NCI-H524 (cell line): Measurements from ENCODE around the gene GRIK3.

Experiments
- DNase-seq, 2 experiments: peaks; one replicate each; lab custom pipeline; 2025; lab: John Stamatoyannopoulos, UW

Gene GRIK3

DNA sequence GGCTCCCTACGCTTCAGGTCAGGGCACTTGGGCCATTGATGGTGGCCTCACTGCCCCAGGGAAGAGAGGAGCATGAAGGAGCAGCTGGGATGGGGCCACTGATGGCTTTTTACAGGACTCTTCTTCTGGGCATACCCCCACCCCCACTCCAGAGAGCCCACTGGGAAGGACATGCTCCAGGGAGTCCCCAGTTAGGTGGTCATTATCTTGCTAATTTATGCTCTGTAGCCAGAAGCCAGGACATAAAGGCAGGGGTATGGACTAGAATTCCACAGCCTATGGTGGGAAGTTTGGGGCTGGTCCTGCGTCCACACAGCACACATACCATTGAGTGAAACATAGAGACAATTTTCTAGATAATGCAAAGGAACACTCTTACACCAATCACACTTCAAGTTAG lies 8.8 kb upstream of the GRIK3 start:
- no peak for DNase-seq

DNA sequence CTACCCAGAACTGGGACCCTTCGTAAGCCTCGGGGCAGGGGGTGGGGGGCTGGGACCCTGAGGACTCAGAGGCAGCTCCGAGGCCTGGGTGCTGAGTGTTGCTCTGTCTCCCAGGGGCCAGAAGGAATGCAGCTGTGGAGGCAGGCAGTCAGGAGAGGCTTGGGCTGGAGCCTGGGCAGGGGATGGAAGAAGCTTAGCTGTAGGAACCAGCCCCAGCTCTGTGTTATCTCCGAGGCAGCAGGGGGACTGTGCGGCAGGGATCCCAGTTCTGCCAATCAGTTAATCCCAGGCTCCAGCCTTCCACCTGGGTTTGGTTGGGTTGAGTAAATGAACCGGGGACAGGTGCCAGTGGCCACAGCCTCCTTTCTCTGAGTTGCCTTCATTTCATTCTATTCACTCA lies 8.2 kb upstream of the GRIK3 start:
- no peak for DNase-seq

DNA sequence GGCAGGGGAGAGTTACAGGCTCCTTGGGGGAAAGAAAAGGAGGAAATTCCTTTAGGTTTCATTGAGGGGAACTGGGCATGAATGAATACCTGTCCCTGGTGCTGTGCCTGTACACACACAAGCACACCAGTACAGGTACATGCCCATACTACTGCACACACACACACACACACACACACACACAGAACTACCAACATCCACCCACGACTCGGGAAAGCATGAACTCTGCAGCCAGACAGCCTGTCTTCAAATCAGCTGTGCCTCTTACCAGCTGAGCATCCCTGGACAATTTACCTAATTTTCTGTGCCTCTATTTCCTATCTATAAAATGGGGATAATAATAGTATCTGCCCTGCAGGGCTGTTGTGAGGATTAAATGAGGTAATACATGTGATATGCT lies 7.2 kb upstream of the GRIK3 start:
- no peak for DNase-seq

DNA sequence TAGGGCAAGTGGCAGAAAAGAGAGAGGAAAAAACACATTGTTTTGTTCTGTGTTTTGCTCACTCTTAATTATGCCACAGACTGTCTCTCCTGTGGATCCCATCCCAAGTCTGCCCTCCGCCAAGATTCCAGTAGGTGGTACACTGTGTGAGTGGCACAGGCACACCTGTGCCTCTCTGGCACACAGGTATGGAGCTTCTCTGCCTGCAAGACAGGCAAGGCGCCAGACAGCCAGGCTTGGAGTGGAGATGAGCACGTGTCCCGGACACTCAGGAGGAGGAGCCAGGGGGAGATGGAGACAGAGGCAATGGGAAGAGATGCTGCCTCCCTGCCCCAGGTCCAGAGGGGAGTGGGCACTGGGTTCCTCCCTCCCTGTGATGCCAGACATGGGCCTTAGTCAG lies 6.5 kb upstream of the GRIK3 start:
- peak in 1 of 2 experiments; percentile 44 for DNase-seq

DNA sequence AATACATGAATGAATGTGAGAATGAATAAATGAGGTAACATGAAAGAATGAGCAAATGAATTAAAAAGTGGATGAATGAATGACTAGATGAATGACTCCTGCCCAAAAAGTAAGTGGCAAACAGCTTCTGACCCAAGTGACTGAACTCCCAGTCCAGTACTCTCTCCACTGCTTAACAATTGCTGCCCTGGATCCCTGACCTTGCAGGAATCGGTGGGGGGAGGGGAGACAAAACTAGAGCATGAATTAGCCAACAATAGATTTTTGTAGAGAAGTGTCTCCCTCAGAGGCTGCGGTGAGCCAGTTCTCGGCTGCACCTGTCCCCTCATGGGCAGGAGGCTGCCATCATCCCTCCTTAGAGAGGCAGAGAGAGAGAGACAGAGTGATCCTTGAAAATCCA lies 5.9 kb upstream of the GRIK3 start:
- DNase-seq = no peak

DNA sequence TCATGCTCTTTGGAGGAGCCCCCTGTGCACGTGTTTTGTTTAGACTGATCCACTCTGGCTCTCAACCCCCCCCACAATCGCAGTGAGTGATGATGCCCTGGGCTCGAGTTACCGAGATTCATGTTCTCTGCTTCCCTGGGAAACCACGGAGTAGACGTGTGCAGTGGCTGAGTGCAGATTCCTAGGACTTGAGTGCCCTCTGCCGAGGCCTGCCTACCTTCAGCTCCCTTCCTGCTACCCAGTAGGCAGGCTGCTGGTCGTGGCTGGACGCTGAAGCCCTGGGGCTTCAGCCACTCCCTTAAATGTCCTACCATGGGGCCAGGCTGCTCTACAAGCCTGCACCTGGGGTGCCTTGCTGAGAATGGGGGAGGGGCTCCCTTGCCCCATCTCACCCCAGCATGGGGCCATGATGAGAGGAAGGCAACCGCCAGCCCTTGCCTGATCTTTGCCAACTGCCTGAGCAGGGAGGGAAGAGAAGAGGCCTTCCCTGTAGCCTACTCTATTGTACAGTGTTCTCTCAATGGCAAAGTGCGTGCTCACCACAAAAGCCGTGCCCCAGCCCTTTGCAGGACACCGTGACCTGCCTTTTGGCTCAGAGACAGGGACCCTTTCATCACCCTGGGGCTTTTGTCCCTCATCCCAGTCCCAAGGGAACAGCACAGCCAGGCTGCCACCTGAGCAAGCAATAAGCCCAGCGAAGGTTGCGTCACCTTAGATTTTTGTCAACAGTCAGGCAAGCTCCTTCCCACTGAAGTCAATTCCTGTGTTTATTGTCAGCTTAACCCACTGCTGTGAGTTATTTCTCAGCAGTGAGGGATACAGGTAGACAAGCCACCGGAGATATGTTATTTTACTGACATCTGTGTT lies 4.1 kb upstream of the GRIK3 start:
- peak; percentile 80 to 92 for DNase-seq

DNA sequence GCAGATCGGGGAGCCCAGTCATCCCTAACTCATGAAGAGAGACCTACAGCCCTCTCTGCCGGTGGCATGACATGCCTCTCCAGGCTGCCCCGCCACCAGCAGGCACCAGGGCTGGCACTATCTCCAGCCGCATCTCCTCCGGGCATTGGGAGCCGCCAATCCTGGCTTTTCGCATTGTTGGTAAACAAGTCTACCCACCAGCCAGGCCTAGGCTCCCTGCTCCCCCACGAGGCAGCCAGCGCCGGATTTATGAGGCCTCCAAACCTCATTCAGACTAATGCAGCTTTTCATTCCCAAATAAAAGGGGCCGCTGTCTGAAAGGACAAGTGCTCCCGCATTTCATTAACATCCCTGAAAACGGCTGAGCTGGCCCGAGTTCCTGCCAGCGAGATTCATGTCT lies 3.4 kb upstream of the GRIK3 start:
- DNase-seq = peak in 1 of 2 experiments; percentile 45

DNA sequence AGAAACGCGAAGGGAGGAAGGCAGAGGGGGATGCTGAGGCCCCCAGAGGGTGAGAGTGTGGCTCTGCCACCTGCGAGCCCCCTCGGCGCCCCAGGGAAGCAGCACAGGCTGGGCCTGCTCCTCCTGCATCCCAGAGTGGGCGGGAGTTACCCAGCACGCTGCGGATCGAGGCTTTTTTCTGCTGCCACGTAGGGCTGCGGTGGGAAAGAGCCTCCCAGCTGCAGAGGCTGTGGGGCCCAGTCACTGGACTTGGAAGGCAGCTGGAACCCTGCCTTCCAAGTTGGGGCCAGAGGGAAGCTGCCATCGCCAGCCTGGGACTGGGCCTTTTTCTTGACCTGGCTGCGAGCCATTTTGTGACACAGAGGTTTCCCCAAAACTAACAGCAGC lies 2.3 kb upstream of the GRIK3 start:
- DNase-seq = no peak

DNA sequence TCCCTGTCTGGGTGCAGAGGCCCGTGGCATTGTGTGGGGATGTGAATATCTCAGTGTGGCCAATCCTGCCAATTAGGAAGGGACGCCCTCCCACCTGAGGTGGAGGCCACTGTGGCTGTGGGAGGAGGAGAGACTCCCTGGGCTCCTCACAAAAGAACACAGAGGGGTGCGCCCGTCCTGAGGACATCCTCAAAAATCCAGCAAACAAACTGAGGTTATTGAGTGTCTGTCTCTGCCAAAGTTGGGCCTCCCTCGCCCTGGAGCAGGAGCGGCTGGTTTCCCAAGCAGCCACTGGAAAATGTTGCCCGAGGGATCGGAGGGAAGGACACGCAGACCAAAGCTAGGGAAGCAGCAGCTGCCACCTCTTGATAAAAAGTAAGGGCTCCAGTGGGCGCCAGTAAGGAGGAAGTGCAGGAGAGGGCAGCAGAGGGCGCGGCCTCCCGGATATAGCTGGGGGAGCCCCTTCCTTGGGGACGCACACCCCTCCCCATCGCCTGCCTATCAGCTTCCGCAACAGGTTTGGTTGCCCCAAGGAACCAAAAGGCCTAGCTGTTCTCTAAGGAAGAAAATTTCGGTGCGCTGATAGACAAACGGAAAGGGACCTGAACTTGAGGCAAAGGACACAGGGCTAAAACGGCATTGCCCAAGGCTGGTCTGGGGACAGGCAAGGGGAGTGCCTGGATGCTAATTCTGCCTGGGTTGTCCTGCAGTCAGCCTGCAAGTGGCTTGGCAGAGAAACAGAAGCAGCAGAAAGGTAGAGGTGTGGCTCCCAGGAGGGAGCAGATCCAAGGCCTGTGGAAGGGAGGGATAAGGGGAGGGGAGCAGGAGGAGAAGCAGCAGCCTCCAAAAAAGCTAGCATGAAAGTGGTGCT lies 1.7 kb upstream of the GRIK3 start:
- peak; percentile 77 to 80 for DNase-seq

DNA sequence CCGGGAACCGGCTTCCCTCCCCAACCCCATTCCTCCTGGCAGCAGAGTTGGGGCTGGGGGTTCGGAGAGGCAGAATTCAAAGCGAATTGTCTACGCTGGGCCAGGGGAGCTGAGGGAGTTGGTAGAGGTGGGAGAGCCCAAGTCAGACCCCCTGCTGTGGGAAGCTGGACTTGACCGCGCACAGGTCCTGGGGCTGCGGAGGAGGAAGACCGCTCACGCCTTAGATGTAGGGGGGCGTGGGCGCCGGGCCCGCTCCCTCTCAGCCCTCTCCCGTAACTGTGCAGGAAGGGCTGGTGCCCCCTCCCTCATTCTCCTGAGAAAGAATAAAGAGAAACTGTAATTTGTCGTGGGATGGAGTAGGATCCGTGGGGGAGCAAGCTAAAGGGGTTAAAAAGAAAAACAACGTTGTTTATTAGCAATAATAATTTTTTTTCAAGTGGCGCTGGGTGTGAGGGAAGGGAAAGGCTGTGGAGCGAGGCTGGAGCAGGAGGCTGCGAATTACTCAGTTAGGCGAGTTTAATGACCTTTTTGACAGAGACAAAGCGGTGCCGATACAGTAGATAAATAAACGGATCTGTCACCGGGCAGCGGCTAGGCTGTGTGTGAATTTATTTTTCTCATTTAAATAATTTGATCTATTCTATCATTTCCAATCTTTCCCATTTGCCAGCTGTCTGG lies 838 bp upstream of the GRIK3 start:
- DNase-seq = no peak

DNA sequence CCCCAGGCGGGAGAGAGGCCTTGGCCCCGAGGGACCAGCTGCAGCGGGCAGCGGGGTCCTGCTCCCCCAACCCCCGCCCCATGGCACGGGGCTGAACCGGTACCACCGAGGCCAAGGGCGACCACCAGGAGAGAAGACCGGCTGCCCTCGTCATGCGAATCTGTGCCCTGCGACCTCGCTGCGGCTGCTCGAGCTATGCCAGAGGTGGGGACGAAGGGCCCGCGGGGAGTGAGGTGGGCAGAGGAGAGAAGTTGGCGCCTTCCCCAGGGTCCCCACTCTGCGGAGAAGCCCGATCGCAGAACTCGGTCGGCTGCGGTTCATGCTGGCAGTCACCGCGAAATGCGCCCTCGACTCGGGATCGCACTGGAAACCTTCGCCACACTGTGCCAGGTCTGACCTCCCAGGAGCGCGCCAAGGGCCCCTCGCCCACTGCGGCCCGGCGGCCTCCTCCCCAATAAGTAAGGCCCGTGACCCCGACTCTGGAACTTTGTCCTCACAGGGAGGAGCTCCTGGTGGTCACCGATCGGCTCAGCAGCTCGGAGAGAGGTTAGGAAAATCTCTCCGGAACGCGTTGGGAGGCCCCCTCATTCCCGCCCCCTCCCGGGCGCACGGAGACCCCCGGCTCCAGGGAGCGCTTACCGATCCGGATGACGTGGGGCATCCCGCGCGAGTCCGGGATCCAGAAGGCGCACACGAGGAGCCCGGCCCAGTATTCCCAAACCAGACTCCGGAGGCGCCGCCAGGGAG lies 787 bp downstream of the GRIK3 start:
- DNase-seq = peak in 1 of 2 experiments; percentile 39

DNA sequence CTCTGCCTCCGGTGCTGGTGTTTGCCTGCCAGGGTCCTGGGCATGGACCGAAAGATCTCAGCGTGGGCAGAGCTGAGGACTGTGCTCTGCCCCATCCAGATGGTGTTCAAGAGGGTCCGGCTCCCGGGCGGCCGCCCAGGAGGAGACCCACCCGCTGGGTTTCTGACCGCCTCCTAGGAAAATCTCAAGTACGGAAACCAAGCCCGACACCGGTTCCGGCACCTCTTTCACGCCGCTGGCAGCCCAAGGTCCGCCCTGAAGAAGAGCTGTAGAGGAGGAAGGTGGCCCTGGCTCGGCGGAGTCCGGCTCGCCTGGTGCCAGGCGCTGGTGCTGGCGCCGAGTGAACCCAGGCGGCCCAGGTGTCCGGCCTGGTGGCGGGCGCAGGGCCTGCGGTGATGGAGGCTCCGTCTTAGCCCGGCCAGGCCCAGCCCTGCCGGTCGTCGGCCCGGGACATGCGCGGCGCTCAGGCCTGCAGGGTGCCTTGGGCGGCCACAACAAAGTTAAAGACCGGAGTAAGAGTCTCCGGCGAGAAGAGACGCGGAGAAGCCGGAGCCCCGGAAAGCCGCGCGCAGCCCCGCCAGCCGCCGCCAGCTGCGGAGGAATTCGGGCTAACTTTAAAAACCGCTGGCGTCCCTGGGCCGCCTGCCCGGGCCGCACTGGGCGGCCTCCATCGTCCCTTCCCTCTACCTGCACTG lies 1.5 kb downstream of the GRIK3 start:
- DNase-seq = peak in 1 of 2 experiments; percentile 33

DNA sequence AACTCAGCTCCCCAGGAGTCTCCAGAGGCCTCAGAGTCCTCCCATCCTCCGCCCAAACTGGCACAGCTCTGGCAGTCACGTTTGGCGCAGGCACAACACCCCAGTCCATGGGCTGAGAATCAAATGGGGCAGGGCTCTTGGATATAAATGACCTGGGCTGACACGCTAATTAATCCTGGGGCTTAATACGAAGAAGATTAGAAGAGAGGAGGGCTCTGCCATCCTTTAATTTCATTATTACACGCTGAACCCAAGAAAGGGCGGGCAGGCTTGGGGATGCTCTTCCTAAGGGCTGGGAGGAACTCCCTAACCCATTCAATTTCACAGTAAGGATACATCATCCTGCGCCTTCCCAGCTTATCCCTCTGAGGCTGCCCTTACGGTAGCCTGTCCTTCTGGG lies 2.4 kb downstream of the GRIK3 start:
- DNase-seq = peak; percentile 28 to 69

DNA sequence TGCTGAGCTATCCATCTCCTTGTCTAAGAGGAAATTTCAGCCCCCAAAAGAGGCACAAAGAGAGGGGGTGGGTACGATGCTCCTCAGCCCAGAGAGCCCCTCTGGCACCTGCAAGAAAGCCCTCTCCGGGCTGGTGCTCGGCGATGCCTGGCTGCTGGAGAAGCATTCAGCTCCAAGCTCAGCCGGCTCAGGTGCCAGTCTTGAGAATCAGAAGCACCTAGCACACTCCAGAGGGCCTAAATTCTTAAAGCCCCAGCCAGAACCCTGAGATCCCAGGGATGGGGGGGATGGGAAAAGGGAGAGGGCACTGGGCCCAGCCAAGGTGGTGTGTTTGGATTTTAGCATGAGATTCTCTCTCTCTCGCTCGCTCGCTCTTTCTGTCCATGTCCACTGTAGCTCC lies 2.9 kb downstream of the GRIK3 start:
- DNase-seq = no peak

DNA sequence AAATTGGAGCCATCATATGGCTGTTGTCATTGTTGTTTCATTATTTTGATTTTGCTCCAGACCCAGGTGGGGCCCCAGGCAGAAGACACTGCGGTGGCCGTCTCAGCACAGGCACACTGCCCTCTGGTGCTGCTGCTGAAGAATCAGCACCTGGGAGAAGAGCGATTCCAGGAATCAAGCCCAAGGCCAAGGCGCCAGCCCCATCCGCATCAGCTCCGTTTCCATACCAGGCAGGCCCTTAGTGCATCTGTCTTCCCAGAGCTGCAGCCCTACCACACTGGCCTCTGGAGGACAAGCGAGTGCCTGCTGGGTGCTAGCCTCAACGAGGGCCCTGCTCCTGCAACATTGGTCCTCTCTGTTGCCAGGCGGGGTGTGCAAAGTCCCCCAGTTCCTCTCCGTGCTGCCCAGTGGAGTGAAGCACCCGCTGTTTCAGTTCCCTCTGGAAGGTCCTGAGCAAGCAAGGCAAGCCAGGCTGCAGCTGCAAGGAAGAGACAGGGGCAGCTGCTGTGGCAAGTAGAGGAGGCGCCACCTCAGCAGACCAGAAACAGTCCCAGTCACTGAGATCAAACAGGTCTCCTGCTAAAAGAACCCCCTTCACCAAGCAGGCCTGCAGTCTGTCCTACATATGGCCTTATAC lies 5.2 kb downstream of the GRIK3 start:
- DNase-seq = peak in 1 of 2 experiments; percentile 47

DNA sequence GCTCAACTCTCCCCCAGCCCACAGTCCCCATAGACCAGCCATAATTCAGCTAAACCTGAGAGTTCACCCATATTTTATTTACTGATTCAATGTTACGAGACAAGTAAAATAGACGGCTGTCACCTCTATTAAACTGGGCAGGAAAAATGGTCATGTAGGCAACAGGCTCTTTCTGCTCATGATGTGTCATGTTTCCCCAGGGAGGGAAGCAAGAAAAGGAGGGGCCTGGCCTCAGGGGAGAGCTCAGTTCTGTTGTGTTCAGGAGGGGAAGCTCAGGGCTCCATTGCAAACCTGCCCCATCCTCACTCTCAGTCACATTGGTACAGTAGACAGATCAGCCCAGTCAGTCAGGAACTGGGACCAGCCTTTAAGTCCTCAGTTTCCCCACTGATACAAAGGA lies 12.8 kb downstream of the GRIK3 start:
- DNase-seq = no peak

DNA sequence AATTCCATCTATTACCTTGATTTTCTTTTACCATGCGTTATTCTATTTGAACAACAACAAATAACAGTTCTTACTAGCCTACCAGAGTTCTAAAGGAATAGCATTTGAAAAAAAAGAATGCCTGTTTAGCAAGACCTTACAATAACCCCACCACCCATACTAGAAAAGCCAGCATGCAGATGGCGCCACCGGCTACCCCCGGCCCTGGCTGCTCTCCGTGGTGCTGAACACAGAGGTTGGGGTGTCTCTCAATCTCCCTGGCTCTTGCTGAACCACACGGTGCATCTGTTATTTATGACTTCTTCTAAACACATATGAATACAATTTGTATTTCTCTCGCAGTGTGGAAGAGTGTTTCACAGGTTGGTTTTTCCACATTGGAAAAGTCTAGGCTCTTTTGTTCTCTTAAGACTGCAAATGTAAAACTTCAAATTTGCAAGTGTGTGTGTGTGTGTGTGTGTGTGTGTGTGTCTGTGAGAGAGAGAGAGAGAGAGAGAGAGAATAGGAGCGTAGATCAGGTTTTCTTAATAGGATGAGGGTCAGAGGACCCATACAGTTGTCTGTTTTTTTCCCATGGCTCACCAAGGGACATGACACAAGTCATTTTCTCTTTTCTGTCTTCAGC lies 13.6 kb downstream of the GRIK3 start:
- no peak for DNase-seq

DNA sequence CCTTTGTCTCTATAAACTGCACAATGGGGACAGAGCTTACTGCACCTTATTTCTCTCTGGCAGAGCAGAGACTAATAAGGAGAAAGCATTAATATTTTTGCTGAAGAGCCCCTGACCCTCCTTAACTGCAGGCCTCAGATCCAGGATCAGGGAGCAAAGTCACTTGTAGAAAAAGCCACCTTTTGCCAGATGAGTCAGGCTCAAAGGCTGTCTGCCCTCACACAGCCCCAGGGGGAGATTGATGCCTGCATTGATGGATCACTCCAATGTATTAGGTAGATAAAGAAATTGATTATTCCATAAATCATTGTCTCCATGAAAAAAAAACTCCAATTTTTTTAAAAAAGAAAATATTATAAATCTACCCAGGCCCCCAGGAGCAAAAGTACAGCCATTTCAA lies 15.8 kb downstream of the GRIK3 start:
- no peak for DNase-seq

DNA sequence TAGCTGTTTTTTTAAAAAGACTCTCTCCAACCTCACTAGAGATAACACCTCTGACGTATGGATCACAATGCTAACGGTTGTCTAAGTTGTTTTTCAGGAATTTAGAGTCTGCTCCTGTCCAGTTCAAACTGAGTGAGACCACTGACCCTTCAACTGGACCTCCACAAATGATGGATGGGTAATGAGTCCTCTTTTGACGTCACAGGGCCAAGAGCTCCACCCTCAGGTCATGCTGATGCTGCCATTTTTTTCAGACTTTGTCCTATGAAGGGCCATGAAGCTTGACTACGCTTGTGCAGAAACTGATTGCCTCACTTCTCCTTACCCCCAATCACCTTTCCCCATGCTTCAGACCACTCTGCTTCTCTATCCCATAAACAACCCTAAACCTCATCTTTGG lies 16.6 kb downstream of the GRIK3 start:
- DNase-seq = peak in 1 of 2 experiments; percentile 12

DNA sequence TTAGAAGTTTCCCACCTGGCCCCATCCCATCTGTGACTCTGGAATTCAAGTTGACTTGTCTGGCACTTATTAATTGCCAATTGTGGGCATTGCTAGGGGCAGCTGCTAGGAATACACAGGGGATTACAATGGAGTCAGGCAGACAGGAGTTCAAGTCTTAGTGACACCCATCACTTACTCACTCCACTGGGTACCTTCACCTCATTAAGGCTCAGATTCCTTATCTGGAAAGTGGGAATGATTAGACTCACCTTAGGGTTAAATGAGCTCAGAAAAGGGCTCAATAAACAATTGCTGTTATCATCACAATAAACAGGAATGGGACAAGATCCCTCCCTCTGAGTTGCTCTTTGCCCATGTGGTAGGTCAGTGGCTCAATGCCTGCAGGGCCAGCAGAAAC lies 18.2 kb downstream of the GRIK3 start:
- DNase-seq = peak in 1 of 2 experiments; percentile 35
